Lung (tissue), 12 donors: ENCODE measurements around the gene C2orf68. TPM values are rescaled to one million over a fixed set of nuclear protein-coding genes. Genes with fewer than 3 reads are reported as not detected.

Experiments used
- ATAC-seq: fragments of 200-7000 bp; cut with Tn5 transposase; one replicate; pipeline ENCODE4 v1.9.1; 2020; ENCODE audit warnings: moderate number of reproducible peaks; ENCODE audit not compliant: insufficient read depth, low FRiP score
- DNase-seq, 3 donors: peaks; one replicate each; pipeline ENCODE4 v3.0.0-alpha.2; 2013 to 2017
- H3K27ac ChIP-seq, 2 donors: one replicate each; pipeline ENCODE4 v1.5.1; 2013; ENCODE audit warnings: mild to moderate bottlenecking in 2 of 2, moderate library complexity in 2 of 2, control low read depth in 1 of 2, inconsistent platforms in 1 of 2, low read depth in 1 of 2, low read length in 1 of 2
- H3K27me3 ChIP-seq, 3 donors: one replicate each; pipeline ENCODE4 v1.5.1; 2013; ENCODE audit warnings: low read length in 2 of 3; ENCODE audit not compliant: control insufficient read depth in 3 of 3, insufficient read depth in 3 of 3
- H3K36me3 ChIP-seq, 4 donors: one replicate each; pipeline ENCODE4 v1.5.1; 2013; ENCODE audit warnings: low read length in 4 of 4, mild to moderate bottlenecking in 1 of 4, moderate library complexity in 1 of 4; ENCODE audit not compliant: control insufficient read depth in 4 of 4, insufficient read depth in 4 of 4
- H3K4me1 ChIP-seq, 5 donors: one replicate each; pipeline ENCODE4 v1.5.1; 2013; ENCODE audit warnings: low read length in 5 of 5, mild to moderate bottlenecking in 2 of 5, moderate library complexity in 1 of 5; ENCODE audit not compliant: control insufficient read depth in 5 of 5, insufficient read depth in 5 of 5
- H3K4me3 ChIP-seq: one replicate; pipeline ENCODE4 v1.5.1; 2013; ENCODE audit warnings: mild to moderate bottlenecking, control low read depth, moderate library complexity
- H3K9ac ChIP-seq, 2 donors: one replicate each; pipeline ENCODE4 v1.5.1; 2013; ENCODE audit warnings: low read length in 2 of 2, control low read depth in 1 of 2; ENCODE audit not compliant: insufficient read depth in 1 of 2
- H3K9me3 ChIP-seq, 4 donors: one replicate each; pipeline ENCODE4 v1.5.1; 2013; ENCODE audit warnings: low read length in 3 of 4, mild to moderate bottlenecking in 1 of 4, moderate library complexity in 1 of 4; ENCODE audit not compliant: control insufficient read depth in 4 of 4, insufficient read depth in 3 of 4
- WGBS, 2 donors: extraction: QIAGEN DNeasy Blood & Tissue Kit; methylation state at CpG; one replicate each; pipeline ENCODE4 v1.1.7; 2013; 5-methylcytosine and 5-hydroxymethylcytosine counted together
- polyA plus RNA-seq, 2 donors: library from polyadenylated mRNA; stranded (reverse); fragments of 200-250 nt; gene quantifications; one replicate each; pipeline ENCODE4 v1.2.1, GENCODE V29; 2013
- total RNA-seq, 2 donors: library from RNA; depleted of rRNA in 1 of 2; stranded (reverse); fragments of >200 nt in 1 of 2; gene quantifications; one replicate each; pipeline ENCODE4 v1.2.1, GENCODE V29; 2014 to 2021
- TF ChIP-seq, protein P1 (sequence below): IDR thresholded peaks from 2 replicates; pipeline ENCODE4 v1.5.1; 2012; ENCODE audit warnings: mild to moderate bottlenecking; ENCODE audit errors: control extremely low read depth, extremely low read depth
- donor health status: control.
- donor health status: control.
- donor health status: Bipolar disorder and iron deficiency.
- donor health status: healthy.
- donor health status: DM: yes; HTN: yes; CAD: no.

C2orf68 gene
- total and polyA plus RNA-seq, 4 donors, result 23.2 to 51.9 (median 40.7) TPM

DNA sequence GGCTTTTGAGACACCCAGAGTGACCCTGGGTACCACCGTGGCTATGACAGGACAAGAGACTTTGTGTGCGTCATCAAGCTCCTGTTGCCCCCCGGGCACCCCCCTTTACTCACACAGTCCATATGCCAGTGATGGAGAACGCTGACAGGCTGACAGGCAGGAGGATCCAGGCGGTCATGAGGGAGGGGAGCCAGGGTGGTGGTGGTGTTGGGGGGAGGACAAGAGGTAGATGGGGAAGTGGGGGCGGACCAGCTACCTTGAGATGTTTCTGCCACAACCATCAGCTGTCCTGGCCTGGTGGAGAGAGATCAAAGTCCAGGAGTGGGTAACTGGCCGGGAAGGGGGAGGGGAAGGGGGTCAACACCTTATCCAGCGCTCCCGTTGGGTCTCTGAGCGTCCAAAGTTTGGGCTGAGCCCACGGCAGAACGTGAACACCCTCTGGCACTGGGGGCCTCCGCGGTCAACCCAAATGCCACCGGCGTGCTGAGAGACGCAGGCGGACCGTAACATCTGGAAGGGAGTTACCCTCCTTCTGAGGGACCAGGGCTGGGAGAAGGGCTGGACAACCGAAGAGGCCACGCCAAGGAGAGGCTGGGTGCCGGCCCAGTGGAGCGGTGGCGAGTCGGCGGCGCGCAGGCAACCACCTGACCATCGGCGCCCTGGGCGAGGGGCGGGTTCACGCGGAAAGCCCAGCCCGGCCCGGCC, 9.9 kb downstream of the C2orf68 start:
- WGBS, 2 donors, result 4 to 6% methylated on average over 30 to 36 of the region's 36 CpGs
- Histone ChIP-seq H3K36me3 (peaks cover 0 to 29% (median 10%) of the 10 kb centered on the region in 4 donors), H3K4me3 (peak overlapping the region; percentile 63), H3K27ac (peak overlapping the region; percentile 71 to 88), H3K9ac (peak overlapping the region in 1 of 2 donors; percentile 49), H3K9me3 (no peaks in the 10 kb centered on the region), H3K27me3 (no peaks in the 10 kb centered on the region), H3K4me1 (peaks cover 10 to 34% (median 21%) of the 10 kb centered on the region in 5 donors)
- TF ChIP-seq, protein P1, sequence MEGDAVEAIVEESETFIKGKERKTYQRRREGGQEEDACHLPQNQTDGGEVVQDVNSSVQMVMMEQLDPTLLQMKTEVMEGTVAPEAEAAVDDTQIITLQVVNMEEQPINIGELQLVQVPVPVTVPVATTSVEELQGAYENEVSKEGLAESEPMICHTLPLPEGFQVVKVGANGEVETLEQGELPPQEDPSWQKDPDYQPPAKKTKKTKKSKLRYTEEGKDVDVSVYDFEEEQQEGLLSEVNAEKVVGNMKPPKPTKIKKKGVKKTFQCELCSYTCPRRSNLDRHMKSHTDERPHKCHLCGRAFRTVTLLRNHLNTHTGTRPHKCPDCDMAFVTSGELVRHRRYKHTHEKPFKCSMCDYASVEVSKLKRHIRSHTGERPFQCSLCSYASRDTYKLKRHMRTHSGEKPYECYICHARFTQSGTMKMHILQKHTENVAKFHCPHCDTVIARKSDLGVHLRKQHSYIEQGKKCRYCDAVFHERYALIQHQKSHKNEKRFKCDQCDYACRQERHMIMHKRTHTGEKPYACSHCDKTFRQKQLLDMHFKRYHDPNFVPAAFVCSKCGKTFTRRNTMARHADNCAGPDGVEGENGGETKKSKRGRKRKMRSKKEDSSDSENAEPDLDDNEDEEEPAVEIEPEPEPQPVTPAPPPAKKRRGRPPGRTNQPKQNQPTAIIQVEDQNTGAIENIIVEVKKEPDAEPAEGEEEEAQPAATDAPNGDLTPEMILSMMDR, result no peak
- DNase-seq, result peak in 2 of 3 donors; percentile 21 to 29
- ATAC-seq, result peak; percentile 51

- peak overlapping the region in 1 of 2 donors; percentile 71 for H3K27ac ChIP-seq
- H3K36me3 ChIP-seq, result peaks cover 0 to 33% (median 12%) of the 10 kb centered on the region in 4 donors
- DNase-seq (no peak), ATAC-seq (no peak)
- H3K4me1 ChIP-seq, result peaks cover 12 to 35% (median 27%) of the 10 kb centered on the region in 5 donors
- peak overlapping the region; percentile 63 for H3K4me3 ChIP-seq
- 74 to 84% methylated on average over 6 of the region's 6 CpGs for WGBS, 2 donors
- H3K9ac ChIP-seq, result no peak overlapping the region
- no peaks in the 10 kb centered on the region for H3K27me3 ChIP-seq
- TF ChIP-seq, protein P1, result no peak
- no peaks in the 10 kb centered on the region for H3K9me3 ChIP-seq
These were observed 10.7 kb downstream of the C2orf68 start for GRCh38 chr2:85600951-85601770.

GRCh38 chr2:85600235-85600575, 11.7 kb downstream of the C2orf68 start:
- TF ChIP-seq, protein P1, result no peak

More at GRCh38 chr2:85600235-85600575, 11.7 kb downstream of the C2orf68 start:
- H3K36me3 ChIP-seq, result peaks cover 0 to 33% (median 12%) of the 10 kb centered on the region in 4 donors
- peak overlapping the region in 1 of 2 donors; percentile 7 for H3K27ac ChIP-seq
- H3K9ac ChIP-seq, result no peak overlapping the region
- no peaks in the 10 kb centered on the region for H3K9me3 ChIP-seq
- no peak overlapping the region for H3K4me3 ChIP-seq
- DNase-seq (no peak), ATAC-seq (no peak)
- 91 to 98% methylated on average over 3 of the region's 3 CpGs for WGBS, 2 donors
- H3K27me3 ChIP-seq, result no peaks in the 10 kb centered on the region
- peaks cover 12 to 27% (median 23%) of the 10 kb centered on the region in 5 donors for H3K4me1 ChIP-seq
